Adipose tissue (tissue), 3 donors: ENCODE data around the gene GCNT2. TPM values are rescaled to one million over a fixed set of nuclear protein-coding genes. Genes with fewer than 3 reads are reported as not detected.
"Not testable (repeated sequence)": the region's sequence is repeated elsewhere in the genome, so short reads cannot be mapped to it uniquely, and the experiment has no call there.

ENCODE experiments used
- H3K27ac ChIP-seq: one replicate; pipeline ENCODE4 v1.5.1; 2013; ENCODE audit warnings: low read depth, low read length
- WGBS, 3 donors: extraction: QIAGEN DNeasy Blood & Tissue Kit; methylation state at CpG; one replicate each; pipeline ENCODE4 v1.1.7; 2013; 5-methylcytosine and 5-hydroxymethylcytosine counted together
- polyA plus RNA-seq, 3 donors: library from polyadenylated mRNA; stranded (reverse); fragments of 200-250 nt; gene quantifications; one replicate each; pipeline ENCODE4 v1.2.3, GENCODE V29; 2013
- donor health status: healthy with polysubstance abuse.
- donor health status: Bipolar disorder and iron deficiency.
- donor health status: healthy.

GCNT2 gene
- polyA plus RNA-seq, 3 donors: 0.34 to 1.9 (median 0.86) TPM

DNA sequence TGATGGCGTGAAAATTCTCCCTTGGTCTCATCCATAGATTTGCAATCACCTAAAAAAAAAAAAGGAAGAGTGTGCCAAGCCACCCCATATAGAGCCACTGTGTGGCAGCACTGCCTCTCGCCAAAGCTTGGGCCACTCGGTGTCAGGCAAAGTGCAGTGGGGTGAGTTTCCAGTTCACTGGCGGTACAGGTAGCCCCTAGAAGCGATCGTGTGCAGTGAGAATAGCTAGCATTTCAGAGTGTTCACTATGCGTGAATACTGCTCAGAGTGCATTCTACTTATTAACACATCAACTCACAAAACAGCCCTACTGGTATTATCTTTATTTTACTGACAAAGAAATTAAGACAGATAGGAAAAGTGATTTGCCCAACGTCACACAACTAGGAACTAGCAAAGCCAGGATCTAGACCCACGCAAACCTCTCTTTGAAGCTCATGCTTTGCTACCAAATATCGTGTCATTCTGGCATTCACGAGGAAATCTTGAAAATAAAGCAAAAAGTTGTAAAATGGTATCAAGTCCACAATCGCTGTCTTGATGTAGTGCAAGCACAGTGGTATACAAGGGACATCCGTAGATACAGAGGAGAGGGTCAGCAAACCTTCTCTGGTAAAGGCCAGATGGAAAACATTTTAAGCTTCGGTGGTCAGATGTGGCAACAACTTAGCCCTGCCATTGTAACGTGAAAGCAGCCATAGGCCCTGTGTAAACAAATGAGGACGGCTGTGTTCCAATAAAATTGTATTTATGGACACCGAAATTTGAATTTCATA is 10.4 kb upstream of the GCNT2 start:
- whole genome bisulfite sequencing, 3 donors: 40 to 46% (median 41%) methylated on average over 17 of the region's 17 CpGs
- no peak overlapping the region for H3K27ac ChIP-seq

- WGBS, 3 donors: 52 to 63% (median 54%) methylated on average over 2 of the region's 2 CpGs
- no peak overlapping the region for H3K27ac ChIP-seq
Observed at GRCh38 chr6:10511477-10511876, 9.7 kb upstream of the GCNT2 start.

DNA sequence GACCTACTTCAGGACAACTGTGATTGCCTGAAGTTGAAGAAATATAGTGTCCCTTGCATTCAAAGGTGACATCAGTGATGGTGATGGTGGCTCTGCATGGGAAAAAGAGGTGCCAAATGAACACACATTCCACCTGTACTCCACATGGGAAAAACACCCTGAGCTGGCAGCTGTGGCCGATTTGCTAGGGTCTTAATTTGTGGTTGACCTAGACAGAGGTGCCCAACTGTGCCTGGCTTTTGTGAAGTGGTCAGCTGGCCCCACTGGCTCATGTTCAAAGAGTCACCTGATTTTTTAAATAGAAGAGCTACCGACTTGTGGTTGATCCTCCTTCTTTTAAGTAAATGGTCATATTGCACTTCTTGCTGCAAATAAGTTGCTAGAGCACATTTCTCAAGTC is 7.6 kb upstream of the GCNT2 start:
- 27 to 64% (median 64%) methylated on average over 2 of the region's 2 CpGs for WGBS, 3 donors
- H3K27ac ChIP-seq: no peak overlapping the region

GRCh38 chr6:10514049-10514780 is 6.9 kb upstream of the GCNT2 start:
- WGBS, 3 donors: 78 to 81% (median 78%) methylated on average over 15 of the region's 15 CpGs
- no peak overlapping the region for H3K27ac ChIP-seq

- 85 to 86% (median 86%) methylated on average over 4 of the region's 4 CpGs for WGBS, 3 donors
- H3K27ac ChIP-seq: no peak overlapping the region
Observed at GRCh38 chr6:10516953-10517352, 4.2 kb upstream of the GCNT2 start.

DNA sequence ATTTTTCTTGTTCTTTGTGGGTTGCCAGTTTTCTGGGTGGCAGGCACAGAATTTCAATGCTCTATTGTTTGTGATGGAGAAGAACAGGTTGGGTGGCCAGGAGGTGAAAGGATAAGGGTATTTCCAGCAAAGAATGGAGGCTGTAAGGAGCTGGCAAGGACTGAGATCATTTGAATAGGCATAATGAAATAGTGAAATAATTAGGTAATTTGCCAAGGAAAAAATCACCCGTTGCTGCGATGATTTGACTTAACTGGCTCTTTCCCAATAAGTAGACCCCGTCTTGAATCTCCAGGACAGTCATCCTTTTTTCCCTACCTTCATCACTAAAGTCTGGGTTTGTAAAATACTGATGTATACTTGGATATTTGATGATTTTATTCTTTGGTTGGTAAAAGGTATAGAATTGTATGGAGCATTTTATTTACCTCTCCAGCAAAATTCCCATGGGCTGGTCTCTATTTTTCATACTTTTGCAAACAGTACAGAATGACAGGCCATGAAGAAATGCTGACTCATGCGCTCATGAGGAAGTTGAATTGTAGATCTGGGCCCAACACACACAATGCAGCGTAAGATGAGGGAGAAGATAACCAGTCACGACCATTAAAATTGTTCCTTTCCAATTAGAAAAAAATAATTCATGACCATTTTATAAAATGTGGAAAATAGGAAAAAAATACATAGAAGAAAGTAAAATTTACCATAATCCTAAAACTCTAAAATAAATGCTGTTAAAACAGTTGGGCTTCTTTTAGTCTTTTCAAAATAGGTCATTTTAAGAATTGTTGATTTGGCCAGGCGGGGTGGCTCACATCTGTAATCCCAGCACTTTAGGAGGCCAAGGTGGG is 2.4 kb upstream of the GCNT2 start:
- H3K27ac ChIP-seq: no peak overlapping the region
- 43 to 56% (median 48%) methylated on average over 7 of the region's 7 CpGs for WGBS, 3 donors

DNA sequence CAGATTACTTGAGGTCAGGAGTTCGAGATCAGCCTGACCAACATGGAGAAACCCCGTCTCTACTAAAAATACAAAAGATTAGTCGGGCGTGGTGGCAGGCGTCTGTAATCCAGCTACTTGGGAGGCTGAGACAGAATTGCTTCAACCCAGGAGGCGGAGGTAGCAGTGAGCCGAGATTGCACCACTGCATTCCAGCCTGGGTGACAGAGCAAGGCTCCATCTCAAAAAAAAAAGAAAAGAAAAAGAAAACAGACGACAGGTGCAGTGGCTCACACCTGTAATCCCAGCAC is 1.8 kb upstream of the GCNT2 start:
- not testable (repeated sequence) for H3K27ac ChIP-seq
- 61 to 83% (median 63%) methylated on average over 8 of the region's 8 CpGs for WGBS, 3 donors

DNA sequence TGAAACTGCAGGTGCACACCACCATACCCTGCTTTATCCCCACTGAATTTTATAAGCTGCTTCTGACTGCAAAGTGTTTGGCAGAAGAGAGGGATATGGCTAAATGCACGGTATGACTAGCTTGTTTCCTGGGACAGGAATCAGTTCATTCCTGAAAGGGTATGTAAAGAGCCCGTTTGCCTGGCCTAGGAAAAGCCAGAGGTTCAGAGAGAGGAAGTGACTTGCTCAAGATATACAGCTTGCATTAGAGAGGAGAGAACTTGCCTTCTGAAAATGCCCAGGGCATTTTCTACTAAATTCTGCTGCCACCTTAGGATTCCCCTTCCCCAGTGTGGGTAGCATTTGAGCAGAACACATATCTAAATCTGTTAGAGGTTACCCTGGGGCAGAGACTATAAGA is 683 bp upstream of the GCNT2 start:
- WGBS, 3 donors: 19 to 66% (median 26%) methylated on average over 2 of the region's 2 CpGs
- H3K27ac ChIP-seq: no peak overlapping the region

DNA sequence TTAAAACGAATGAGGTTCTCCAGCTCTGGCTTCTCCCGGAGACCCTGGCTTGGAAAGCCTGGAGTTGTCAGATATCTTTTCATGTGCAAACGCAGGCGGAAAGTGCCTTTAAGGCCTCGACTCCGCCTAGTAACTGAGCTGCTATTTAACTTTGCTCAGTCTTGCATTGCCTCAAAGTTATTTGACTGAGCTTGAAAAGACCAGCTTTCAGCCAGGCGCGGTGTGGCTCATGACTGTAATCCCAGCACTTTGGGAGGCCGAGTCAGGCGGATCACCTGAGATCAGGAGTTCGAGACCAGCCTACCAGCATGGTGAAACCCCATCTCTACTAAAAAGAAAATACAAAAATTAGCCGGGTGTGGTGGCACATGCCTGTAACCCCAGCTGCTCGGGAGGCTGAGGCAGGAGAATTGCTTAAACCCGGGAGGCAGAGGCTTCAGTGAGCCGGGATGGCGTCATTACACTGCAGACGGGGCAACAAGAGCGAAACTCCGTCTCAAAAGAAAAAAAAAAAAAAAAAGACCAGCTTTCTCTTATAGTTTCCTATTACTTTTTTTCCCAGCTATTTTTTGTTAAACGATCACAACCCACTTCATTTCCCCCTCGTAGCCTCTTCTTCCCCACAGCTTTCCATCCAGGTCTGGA is 1.9 kb downstream of the GCNT2 start:
- no peak overlapping the region for H3K27ac ChIP-seq
- 78 to 82% (median 81%) methylated on average over 21 of the region's 21 CpGs for WGBS, 3 donors

DNA sequence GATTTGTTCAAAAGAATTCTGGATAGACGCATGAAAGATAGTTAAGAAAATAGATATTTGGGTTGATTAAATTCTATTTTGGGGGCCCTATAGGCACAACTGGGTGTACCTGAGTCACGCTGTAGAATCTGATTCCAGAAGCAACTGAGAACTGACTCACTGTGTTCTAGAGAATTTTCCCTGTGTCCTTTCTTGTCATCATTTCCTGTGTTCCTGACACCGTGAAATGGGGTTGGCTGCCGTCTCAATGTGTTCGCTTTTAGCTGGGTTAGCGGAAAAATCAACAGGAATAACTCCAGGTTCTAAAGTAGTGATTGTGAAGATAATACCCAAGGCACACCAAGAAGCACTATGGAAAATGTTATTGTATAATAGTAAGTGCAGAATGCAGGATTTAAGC is 5.0 kb downstream of the GCNT2 start:
- no peak overlapping the region for H3K27ac ChIP-seq
- WGBS, 3 donors: 72 to 80% (median 79%) methylated on average over 6 of the region's 6 CpGs

DNA sequence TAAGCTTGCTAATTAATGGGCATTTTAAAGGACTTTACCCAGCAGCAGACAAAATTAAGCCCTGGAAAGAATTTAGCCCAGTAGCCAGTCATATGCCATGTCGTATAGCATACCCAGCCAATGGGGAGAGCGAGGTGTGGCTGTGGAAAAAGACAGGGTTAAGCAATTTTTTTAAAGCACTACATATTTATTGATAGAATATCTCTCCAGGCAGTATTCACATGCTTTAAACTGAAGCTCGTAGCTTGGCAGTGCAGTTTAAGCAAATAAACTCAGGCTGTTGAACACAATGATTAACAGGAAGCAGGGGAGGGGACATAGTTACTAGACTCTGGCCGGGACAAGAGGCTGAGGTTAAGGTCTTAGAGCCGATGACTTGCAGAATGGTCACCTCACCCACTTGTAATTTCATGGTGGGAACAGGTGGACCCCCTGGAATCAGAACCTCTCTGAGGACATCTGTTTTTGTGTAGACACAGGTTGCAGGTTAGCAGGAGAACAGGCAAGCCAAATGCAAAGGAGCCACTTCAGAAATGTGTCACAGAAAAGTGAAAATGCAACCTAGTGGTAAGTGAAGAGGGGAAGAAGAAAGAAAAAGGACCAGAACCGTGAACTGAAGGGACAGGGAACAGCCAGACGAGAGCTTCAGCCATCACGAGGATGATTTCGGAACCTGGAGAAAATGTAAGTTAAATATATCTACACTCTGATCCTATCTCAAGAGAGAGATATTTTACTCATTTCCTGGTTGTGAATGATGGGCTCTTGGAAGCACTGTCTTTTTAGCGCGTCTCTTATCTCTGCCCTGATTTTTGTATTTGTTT is 7.2 kb downstream of the GCNT2 start:
- 9 to 21% (median 20%) methylated on average over 11 of the region's 11 CpGs for whole genome bisulfite sequencing, 3 donors
- no peak overlapping the region for H3K27ac ChIP-seq

- H3K27ac ChIP-seq: no peak overlapping the region
- 33 to 48% (median 47%) methylated on average over 16 of the region's 16 CpGs for WGBS, 3 donors
Observed at GRCh38 chr6:10529231-10529801, 8.2 kb downstream of the GCNT2 start.

- 59 to 83% (median 79%) methylated on average over 13 of the region's 13 CpGs for WGBS, 3 donors
- not testable (repeated sequence) for H3K27ac ChIP-seq
Observed at GRCh38 chr6:10529828-10530374, 8.8 kb downstream of the GCNT2 start.

DNA sequence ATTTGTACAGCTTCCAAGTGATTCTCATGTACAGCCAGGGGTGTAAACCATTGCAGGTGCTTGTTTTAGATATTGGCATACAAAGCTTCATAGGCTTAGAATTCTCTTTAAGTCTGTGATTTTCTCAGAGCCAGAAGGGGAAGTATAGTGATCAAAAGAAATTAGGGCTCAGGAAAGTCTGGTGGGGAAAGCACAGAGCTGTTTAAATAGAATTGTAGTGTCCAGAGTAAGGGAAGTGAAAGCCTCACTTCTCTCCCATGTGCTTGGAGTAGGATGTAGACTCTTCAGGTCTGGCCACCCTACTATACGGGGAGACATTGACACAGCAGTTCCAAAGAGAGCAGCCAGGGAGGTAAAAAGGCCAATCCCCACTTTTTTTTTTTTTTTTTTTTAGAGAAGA is 10.4 kb downstream of the GCNT2 start:
- 27 to 50% (median 42%) methylated on average over 1 of the region's 1 CpG for WGBS, 3 donors

DNA sequence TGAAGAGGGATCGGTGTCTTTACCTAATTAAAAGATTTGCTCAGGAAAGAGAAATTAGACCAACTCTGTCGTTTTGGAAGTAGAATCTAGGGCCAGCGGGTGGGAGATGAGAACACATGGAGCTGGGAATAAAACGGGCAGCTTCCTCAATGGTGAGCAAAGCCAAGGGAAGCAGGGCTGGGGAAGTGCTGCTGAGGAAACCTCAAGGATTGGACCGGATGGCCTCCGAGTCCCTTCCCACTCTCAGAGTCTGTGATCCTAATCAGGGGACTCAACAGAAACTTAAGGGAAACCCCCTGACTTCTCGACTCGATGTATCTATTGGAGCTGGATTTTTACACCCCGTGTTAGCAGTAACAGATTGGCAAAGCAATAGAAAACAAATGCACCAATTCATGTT is 10.8 kb downstream of the GCNT2 start:
- 33 to 77% (median 46%) methylated on average over 9 of the region's 9 CpGs for whole genome bisulfite sequencing, 3 donors
- no peak overlapping the region for H3K27ac ChIP-seq

More for the DNA sequence above, 10.4 kb downstream of the GCNT2 start:
- no peak overlapping the region for H3K27ac ChIP-seq

DNA sequence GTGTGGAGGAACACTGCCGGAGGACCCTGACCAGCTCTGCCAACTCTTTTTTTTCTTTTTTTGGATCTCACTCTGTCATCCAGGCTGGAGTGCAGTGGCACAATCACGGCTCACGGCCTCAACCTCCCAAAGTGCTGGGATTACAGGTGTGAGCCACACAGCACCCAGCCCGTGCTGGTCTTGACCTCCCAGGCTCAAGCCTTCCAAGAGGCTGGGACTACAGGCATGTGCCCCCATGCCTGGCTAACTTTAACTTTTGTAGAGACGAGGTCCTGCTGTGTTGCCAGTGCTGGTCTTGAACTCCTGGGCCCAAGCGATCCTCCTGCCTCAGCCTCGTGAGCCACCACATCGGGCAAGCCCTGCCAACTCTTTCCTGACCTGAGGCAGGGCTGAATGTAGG is 11.2 kb downstream of the GCNT2 start:
- WGBS, 3 donors: 84 to 90% (median 85%) methylated on average over 8 of the region's 8 CpGs
- H3K27ac ChIP-seq: no peak overlapping the region

DNA sequence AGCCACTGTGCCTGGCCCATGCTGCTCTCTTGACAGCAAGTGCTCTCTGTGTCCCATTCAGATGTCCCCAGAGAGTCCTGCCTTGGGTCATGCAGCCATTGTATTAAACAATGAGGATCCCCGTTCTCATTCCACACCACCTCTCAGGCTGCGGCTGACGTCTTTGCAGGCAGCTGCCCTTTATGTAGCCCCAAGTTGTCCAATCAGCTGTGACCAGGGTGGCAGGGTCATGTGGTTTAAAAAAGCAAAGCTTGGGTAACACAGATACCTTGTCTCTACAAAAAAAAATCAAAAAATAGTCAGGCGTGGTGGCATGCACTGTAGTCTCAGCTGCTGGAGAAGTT is 13.2 kb downstream of the GCNT2 start:
- no peak overlapping the region for H3K27ac ChIP-seq
- WGBS, 3 donors: 69 to 78% (median 78%) methylated on average over 4 of the region's 4 CpGs
